HG02678 (cell line): ENCODE measurements around the gene ATAD5.
"Not testable (repeated sequence)": the region's sequence is repeated elsewhere in the genome, so short reads cannot be mapped to it uniquely, and the experiment has no call there.

Source experiments
- ATAC-seq: cut with Tn5 transposase; IDR thresholded peaks from one replicate; pipeline ENCODE4 v1.9.1; 2021; ENCODE audit warnings: mild to moderate bottlenecking, moderate library complexity; ENCODE audit not compliant: unreplicated experiment

The ATAD5 gene

GRCh38 chr17:30821871-30822723 is 9.7 kb upstream of the ATAD5 start:
- ATAC-seq: no peak

GRCh38 chr17:30822919-30823318 is 8.8 kb upstream of the ATAD5 start:
- ATAC-seq: not testable (repeated sequence)

GRCh38 chr17:30823421-30823820 is 8.3 kb upstream of the ATAD5 start:
- no peak for ATAC-seq

GRCh38 chr17:30824002-30824355 is 7.8 kb upstream of the ATAD5 start:
- ATAC-seq: no peak

GRCh38 chr17:30824356-30825145 is 7.2 kb upstream of the ATAD5 start, which contains the start of gene CRLF3:
Gene CRLF3, minus strand, starts transcription at chr17:30824692. Its CDS starts 41 bp downstream, at chr17:30824651.
- ATAC-seq: peak; percentile 92

- ATAC-seq: no peak
These were observed 4.7 kb upstream of the ATAD5 start for GRCh38 chr17:30827082-30827481.

- no peak for ATAC-seq
These were observed 2.7 kb upstream of the ATAD5 start for GRCh38 chr17:30829022-30829421.

- peak; percentile 18 for ATAC-seq
These were observed 509 bp upstream of the ATAD5 start for GRCh38 chr17:30831257-30831656.

GRCh38 chr17:30832438-30833124 is 815 bp downstream of the ATAD5 start:
- ATAC-seq: no peak

- no peak for ATAC-seq
These were observed 6.5 kb downstream of the ATAD5 start for GRCh38 chr17:30838202-30838807.

GRCh38 chr17:30840771-30841170 is 9.0 kb downstream of the ATAD5 start:
- no peak for ATAC-seq

GRCh38 chr17:30848021-30848420 is 16.3 kb downstream of the ATAD5 start:
- no peak for ATAC-seq

- ATAC-seq: no peak
These were observed 22.4 kb downstream of the ATAD5 start for GRCh38 chr17:30854146-30854545.

GRCh38 chr17:30858556-30859250 is 26.9 kb downstream of the ATAD5 start:
- no peak for ATAC-seq

GRCh38 chr17:30864636-30865035 is 32.9 kb downstream of the ATAD5 start:
- ATAC-seq: no peak

- no peak for ATAC-seq
These were observed 37.2 kb downstream of the ATAD5 start for GRCh38 chr17:30869005-30869404.

- no peak for ATAC-seq
These were observed 54.4 kb downstream of the ATAD5 start for GRCh38 chr17:30886187-30886586.

- ATAC-seq: no peak
These were observed 62.5 kb downstream of the ATAD5 start for GRCh38 chr17:30894236-30894635.

- ATAC-seq: no peak
These were observed 65.5 kb downstream of the ATAD5 start for GRCh38 chr17:30897311-30897710.

GRCh38 chr17:30905742-30906100 is 74.0 kb downstream of the ATAD5 start:
- ATAC-seq: peak; percentile 25
